ENCODE data around the gene KCNN4.

GRCh38 chr19:43727593-43727853 is 53.2 kb downstream of the KCNN4 start:
- TF ChIP-seq, protein P1, sequence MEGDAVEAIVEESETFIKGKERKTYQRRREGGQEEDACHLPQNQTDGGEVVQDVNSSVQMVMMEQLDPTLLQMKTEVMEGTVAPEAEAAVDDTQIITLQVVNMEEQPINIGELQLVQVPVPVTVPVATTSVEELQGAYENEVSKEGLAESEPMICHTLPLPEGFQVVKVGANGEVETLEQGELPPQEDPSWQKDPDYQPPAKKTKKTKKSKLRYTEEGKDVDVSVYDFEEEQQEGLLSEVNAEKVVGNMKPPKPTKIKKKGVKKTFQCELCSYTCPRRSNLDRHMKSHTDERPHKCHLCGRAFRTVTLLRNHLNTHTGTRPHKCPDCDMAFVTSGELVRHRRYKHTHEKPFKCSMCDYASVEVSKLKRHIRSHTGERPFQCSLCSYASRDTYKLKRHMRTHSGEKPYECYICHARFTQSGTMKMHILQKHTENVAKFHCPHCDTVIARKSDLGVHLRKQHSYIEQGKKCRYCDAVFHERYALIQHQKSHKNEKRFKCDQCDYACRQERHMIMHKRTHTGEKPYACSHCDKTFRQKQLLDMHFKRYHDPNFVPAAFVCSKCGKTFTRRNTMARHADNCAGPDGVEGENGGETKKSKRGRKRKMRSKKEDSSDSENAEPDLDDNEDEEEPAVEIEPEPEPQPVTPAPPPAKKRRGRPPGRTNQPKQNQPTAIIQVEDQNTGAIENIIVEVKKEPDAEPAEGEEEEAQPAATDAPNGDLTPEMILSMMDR (IDR thresholded peaks at IDR 0.05): no peak
- no peak for TF ChIP-seq ZFX (IDR thresholded peaks at IDR 0.05; ENCODE audit: borderline replicate concordance)

Measured in 22Rv1 (cell line).